K562 (cell line): ENCODE measurements around the gene MGAT4B. TPM values are rescaled to one million over a fixed set of nuclear protein-coding genes. Genes with fewer than 3 reads are reported as not detected.
"Not testable (repeated sequence)": the region's sequence is repeated elsewhere in the genome, so short reads cannot be mapped to it uniquely, and the experiment has no call there.

Experiments
- ATAC-seq: fragments of 200-7000 bp; cut with Tn5 transposase; 3 replicates; pipeline ENCODE4 v1.9.1; 2020; ENCODE audit warnings: moderate library complexity
- BruUV-seq: library from RNA; stranded (reverse); fragments of 400-500 nt; replicated peaks from 2 replicates; lab custom pipeline; 2021; lab: Mats Ljungman, UMichigan
- CTCF ChIA-PET: fragments of 300-600 bp; formaldehyde crosslinking; extraction: SDS; loops from one replicate; lab custom pipeline; 2021; ENCODE audit warnings: low intra/inter-chr PET ratio; lab: Yijun Ruan, JAX
- POLR2A ChIA-PET: fragments of 300-600, 350-650 bp; sonication (Branson Sonifier 250); formaldehyde crosslinking; extraction: SDS; loops from one replicate; lab custom pipeline; 2021; ENCODE audit warnings: antibody characterized with exemption, inconsistent platforms; lab: Yijun Ruan, JAX
- DNase-seq, 4 experiments: peaks; one replicate each; pipeline versions ENCODE4 v3.0.0 to v3.0.0-alpha.2; 2011 to 2018; ENCODE audit warnings: low spot score in 3 of 4, mixed read lengths in 3 of 4; ENCODE audit errors: extremely low read depth in 1 of 4
- FAIRE-seq: peaks from 2 replicates; lab custom pipeline; 2011; peaks lifted over from hg19 to GRCh38; lab: Jason Lieb, UNC
- H2AFZ ChIP-seq: 2 replicates; pipeline ENCODE4 v1.6.0; 2011; ENCODE audit warnings: low read depth, low read length, control low read depth, inconsistent platforms
- H3K27ac ChIP-seq: fragments of 200-600 bp; 3 replicates; pipeline ENCODE4 v1.8.0; 2011; ENCODE audit warnings: low read depth, mild to moderate bottlenecking, control low read depth, inconsistent platforms, low read length, moderate library complexity, mixed read lengths; ENCODE audit errors: extremely low read depth
- H3K27me3 ChIP-seq, 2 experiments: fragments of 300-600 bp in 1 of 2; 2 replicates in 1 of 2; 3 replicates in 1 of 2; pipeline versions ENCODE4 v1.6.0 to v1.8.0; 2011; ENCODE audit warnings: inconsistent platforms in 2 of 2, low read length in 2 of 2, mild to moderate bottlenecking in 1 of 2, mixed read lengths in 1 of 2, moderate library complexity in 1 of 2; ENCODE audit not compliant: control insufficient read depth in 2 of 2, insufficient read depth in 2 of 2
- H3K36me3 ChIP-seq: fragments of 300-600 bp; 3 replicates; pipeline ENCODE4 v1.8.0; 2011; ENCODE audit warnings: mild to moderate bottlenecking, low read length, inconsistent platforms; ENCODE audit not compliant: control insufficient read depth, insufficient read depth
- H3K4me1 ChIP-seq, 2 experiments: fragments of 200-600 bp in 1 of 2; replicated peaks in 1 of 2; 2 replicates in 1 of 2; 3 replicates in 1 of 2; pipeline versions ENCODE4 v1.5.1 to v1.8.0; 2011; ENCODE audit warnings: inconsistent platforms in 2 of 2, low read length in 2 of 2, mild to moderate bottlenecking in 1 of 2, mixed read lengths in 1 of 2, moderate library complexity in 1 of 2; ENCODE audit not compliant: control insufficient read depth in 2 of 2, insufficient read depth in 2 of 2
- H3K4me2 ChIP-seq: 2 replicates; pipeline ENCODE4 v1.6.1; 2011; ENCODE audit warnings: low read length, control low read depth, inconsistent platforms, mixed read lengths; ENCODE audit not compliant: insufficient read depth
- H3K4me3 ChIP-seq: fragments of 200-600 bp; sonication (generic), shearing (Covaris generic); 2 replicates; pipeline ENCODE4 v1.5.1; 2016; ENCODE audit warnings: control low read depth, inconsistent platforms
- H3K79me2 ChIP-seq: fragments of 200-600 bp; 3 replicates; pipeline ENCODE4 v1.8.0; 2011; ENCODE audit warnings: low read length, inconsistent platforms; ENCODE audit not compliant: control insufficient read depth, insufficient read depth
- H3K9ac ChIP-seq, 2 experiments: 2 replicates each; pipeline versions ENCODE4 v1.6.0 to v1.6.1; 2011; ENCODE audit warnings: low read depth in 2 of 2, low read length in 2 of 2, control low read depth in 1 of 2, inconsistent platforms in 1 of 2, mild to moderate bottlenecking in 1 of 2, mixed read lengths in 1 of 2; ENCODE audit not compliant: insufficient read depth in 1 of 2
- H3K9me1 ChIP-seq: one replicate; pipeline ENCODE4 v1.6.0; 2011; ENCODE audit warnings: inconsistent platforms, mild to moderate bottlenecking, low read length, moderate library complexity; ENCODE audit not compliant: control insufficient read depth, insufficient read depth
- H3K9me3 ChIP-seq: replicated peaks from 2 replicates; pipeline ENCODE4 v1.5.1; 2011; ENCODE audit warnings: low read depth, low read length, inconsistent platforms; ENCODE audit not compliant: control insufficient read depth, insufficient read depth
- H4K20me1 ChIP-seq: replicated peaks from 2 replicates; pipeline ENCODE4 v1.6.1; 2011; ENCODE audit warnings: low read length, inconsistent platforms, mixed read lengths; ENCODE audit not compliant: control insufficient read depth, insufficient read depth
- NELFE ChIP-seq: IDR thresholded peaks from 2 replicates; pipeline ENCODE4 v1.6.1; 2011; ENCODE audit warnings: mild to moderate bottlenecking; ENCODE audit not compliant: insufficient read depth, insufficient read length
- PTRF ChIP-seq: fragments of 450-650 bp; IDR thresholded peaks from 2 replicates; pipeline ENCODE4 v1.6.1; 2016; ENCODE audit warnings: mild to moderate bottlenecking, missing genetic modification characterization, missing compliant biosample characterization
- THRAP3 ChIP-seq: fragments of 450-650 bp; IDR thresholded peaks from 2 replicates; pipeline ENCODE4 v1.6.1; 2016; ENCODE audit warnings: mild to moderate bottlenecking, inconsistent platforms, borderline replicate concordance
- ZNF175 ChIP-seq: fragments of 200-800 bp; sonication (Bioruptor generic); IDR thresholded peaks from 2 replicates; pipeline ENCODE4 v1.6.1; 2016; ENCODE audit warnings: low read depth, mild to moderate bottlenecking, missing genetic modification characterization, missing compliant biosample characterization
- ZNF431 ChIP-seq: sonication (generic); formaldehyde crosslinking; IDR thresholded peaks from 2 replicates; pipeline ENCODE4 v1.8.0; 2022; ENCODE audit warnings: mild to moderate bottlenecking, missing genetic modification reagents
- WGBS: fragments of 100-300 bp; shearing (Covaris generic); methylation state at CpG from one replicate; pipeline ENCODE4 v1.1.6; 2016; ENCODE audit warnings: low coverage, mixed read lengths; ENCODE audit not compliant: insufficient coverage; ENCODE audit errors: missing lambda C conversion rate; 5-methylcytosine and 5-hydroxymethylcytosine counted together
- in situ Hi-C: fragments of 300-500 bp; cut with MboI; formaldehyde crosslinking; loops from 4 replicates; pipeline ENCODE4 v1.15.0; 2018; ENCODE audit warnings: inconsistent platforms, mixed read lengths
- intact Hi-C: fragments of 100-400 bp; cut with micrococcal nuclease; formaldehyde crosslinking; loops from 2 replicates; pipeline ENCODE4 v1.14.2; 2022
- polyA plus RNA-seq, 8 experiments: library from polyadenylated mRNA; depleted of rRNA in 4 of 8; stranded (reverse) in 5 of 8; unstranded in 3 of 8; fragments of >200 nt; fragmentation: Nextera tagmentation in 2 of 8; fragmentation: Illumina TruSeq in 1 of 8; extraction: Ambion mirVana in 2 of 8; extraction: Trizol in 1 of 8; gene quantifications; 2 replicates each; pipeline versions ENCODE4 v1.2.1 to v1.2.3, GENCODE V29; 2011 to 2014; ENCODE audit warnings: inconsistent platforms in 1 of 8, missing spikeins in 1 of 8
- total RNA-seq, 7 experiments: library from RNA; depleted of rRNA in 6 of 7; stranded (reverse); fragments of >200 nt in 6 of 7; fragmentation: Illumina TruSeq in 2 of 7; extraction: Trizol in 2 of 7; gene quantifications; 2 replicates each; pipeline versions ENCODE4 v1.2.1 to v1.2.3, GENCODE V29; 2011 to 2021; ENCODE audit warnings: low replicate concordance in 1 of 7
- TF ChIP-seq, protein P1 (sequence below): conservative IDR thresholded peaks from 2 replicates; pipeline ENCODE4 v1.6.1; 2011; ENCODE audit warnings: low read depth, mild to moderate bottlenecking, low read length; ENCODE audit not compliant: control insufficient read depth
- TF ChIP-seq, protein P2 (sequence below): fragments of 450-650 bp; IDR thresholded peaks from 2 replicates; pipeline ENCODE4 v1.6.1; 2014; ENCODE audit warnings: low read depth, mild to moderate bottlenecking, moderate library complexity, borderline replicate concordance

Gene MGAT4B
- total and polyA plus RNA-seq, 9 of the 15 experiments (the other 6 are each of a cell fraction or from before 2014, with no cell fraction given), result 0.34 to 133 (median 75.4) TPM

DNA sequence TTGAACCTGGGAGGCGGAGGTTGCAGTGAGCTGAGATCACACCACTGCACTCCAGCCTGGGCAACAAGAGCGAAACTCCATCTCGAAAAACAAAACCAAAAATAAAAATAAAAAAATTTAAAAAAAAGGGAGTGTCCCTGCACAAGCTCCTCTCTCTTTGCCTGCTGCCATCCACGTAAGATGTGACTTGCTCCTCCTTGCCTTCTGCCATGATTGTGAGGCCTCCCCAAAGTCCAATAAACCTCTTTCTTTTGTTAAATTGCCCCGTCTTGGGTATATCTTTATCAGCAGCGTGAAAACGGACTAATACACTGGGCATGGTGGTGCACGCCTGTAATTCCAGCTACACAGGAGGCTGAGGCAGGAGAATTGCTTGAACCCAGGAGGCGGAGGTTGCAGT, 17.4 kb downstream of the MGAT4B start:
- H3K36me3 ChIP-seq, DNase-seq, in situ Hi-C loops, H3K4me3 ChIP-seq, H4K20me1 ChIP-seq, intact Hi-C loops, H3K4me2 ChIP-seq, POLR2A ChIA-PET, H3K9ac ChIP-seq, H3K27ac ChIP-seq, ATAC-seq: not testable (repeated sequence)
- peak; percentile 92 for TF ChIP-seq ZNF431 (CRISPR knock-in tag)
- TF ChIP-seq, all 486 proteins: peak for 1; not testable (repeated sequence) for 485
- CTCF ChIA-PET, H2AFZ ChIP-seq, H3K27me3 ChIP-seq, FAIRE-seq, H3K9me3 ChIP-seq, BruUV-seq, H3K79me2 ChIP-seq, H3K9me1 ChIP-seq: not testable (repeated sequence)
- WGBS, result 85% methylated on average over 8 of the region's 9 CpGs
- H3K4me1 ChIP-seq, result peaks cover 0 to 24% of the 10 kb centered on the region in 2 experiments; a peak in 2 of 5 replicates

DNA sequence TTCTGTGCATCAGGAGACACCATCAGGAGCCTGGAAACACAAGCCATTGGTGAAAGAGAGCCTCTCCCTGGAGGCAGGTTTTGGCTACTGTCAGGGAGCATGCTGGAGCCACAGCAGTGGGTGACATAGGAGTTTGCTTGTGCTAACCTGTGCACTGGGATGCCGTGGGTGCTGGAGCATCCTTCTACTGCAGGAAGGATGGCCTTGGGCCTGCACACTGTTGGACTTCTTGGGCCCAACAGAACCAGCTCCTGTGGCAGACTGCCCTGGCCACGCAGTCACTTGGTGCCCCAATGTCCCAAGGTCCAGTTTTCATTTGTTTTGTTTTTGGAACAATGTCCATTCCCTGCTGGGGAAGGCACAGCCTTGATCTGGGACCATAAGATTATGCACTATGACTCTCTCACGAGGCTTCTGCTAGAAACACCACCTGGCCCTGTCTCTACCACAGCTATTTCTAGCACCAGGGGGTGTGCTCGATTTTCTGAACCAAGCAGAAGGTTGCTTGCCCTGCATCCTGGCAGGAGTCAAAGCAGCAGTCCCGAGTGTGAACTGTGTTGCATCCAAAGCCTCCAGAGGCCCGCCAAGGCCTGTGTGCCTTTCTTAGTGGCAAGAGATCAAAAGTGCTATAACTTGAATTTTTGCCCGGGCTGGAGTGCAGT, 18.3 kb downstream of the MGAT4B start:
- Histone ChIP-seq H3K27ac (no peak overlapping the region), H3K36me3 (no peaks in the 10 kb centered on the region), H3K4me3 (no peak overlapping the region), H3K4me2 (no peak overlapping the region), H4K20me1 (no peaks in the 10 kb centered on the region), H3K27me3 (no peaks in the 10 kb centered on the region), H3K9me1 (no peaks in the 10 kb centered on the region), H3K79me2 (no peaks in the 10 kb centered on the region), H3K9me3 (no peaks in the 10 kb centered on the region), H3K4me1 (peaks cover 0 to 16% of the 10 kb centered on the region in 2 experiments; a peak in 2 of 5 replicates), H2AFZ (no peak overlapping the region), H3K9ac (no peak overlapping the region)
- FAIRE-seq (no peak), DNase-seq (no peak), ATAC-seq (no peak)
- ChIA-PET CTCF (no interaction called here), POLR2A (interaction anchor here (0.7 to 1.3 kb wide), 3 partner anchors 11 to 1645 kb away, joined by 3 read pairs; no protein-coding TSS in a partner anchor)
- in situ Hi-C loops (no loop called here), intact Hi-C loops (no loop called here)
- no peak for TF ChIP-seq ZNF175
- TF ChIP-seq THRAP3, result no peak
- no peak for TF ChIP-seq NELFE
- TF ChIP-seq, protein P1, sequence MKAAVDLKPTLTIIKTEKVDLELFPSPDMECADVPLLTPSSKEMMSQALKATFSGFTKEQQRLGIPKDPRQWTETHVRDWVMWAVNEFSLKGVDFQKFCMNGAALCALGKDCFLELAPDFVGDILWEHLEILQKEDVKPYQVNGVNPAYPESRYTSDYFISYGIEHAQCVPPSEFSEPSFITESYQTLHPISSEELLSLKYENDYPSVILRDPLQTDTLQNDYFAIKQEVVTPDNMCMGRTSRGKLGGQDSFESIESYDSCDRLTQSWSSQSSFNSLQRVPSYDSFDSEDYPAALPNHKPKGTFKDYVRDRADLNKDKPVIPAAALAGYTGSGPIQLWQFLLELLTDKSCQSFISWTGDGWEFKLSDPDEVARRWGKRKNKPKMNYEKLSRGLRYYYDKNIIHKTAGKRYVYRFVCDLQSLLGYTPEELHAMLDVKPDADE, result no peak
- no peak for TF ChIP-seq PTRF (tag)
- TF ChIP-seq, protein P2, sequence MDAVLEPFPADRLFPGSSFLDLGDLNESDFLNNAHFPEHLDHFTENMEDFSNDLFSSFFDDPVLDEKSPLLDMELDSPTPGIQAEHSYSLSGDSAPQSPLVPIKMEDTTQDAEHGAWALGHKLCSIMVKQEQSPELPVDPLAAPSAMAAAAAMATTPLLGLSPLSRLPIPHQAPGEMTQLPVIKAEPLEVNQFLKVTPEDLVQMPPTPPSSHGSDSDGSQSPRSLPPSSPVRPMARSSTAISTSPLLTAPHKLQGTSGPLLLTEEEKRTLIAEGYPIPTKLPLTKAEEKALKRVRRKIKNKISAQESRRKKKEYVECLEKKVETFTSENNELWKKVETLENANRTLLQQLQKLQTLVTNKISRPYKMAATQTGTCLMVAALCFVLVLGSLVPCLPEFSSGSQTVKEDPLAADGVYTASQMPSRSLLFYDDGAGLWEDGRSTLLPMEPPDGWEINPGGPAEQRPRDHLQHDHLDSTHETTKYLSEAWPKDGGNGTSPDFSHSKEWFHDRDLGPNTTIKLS, result no peak
- 57% methylated on average over 7 of the region's 7 CpGs for WGBS
- BruUV-seq, result no TSS peak
